Adipocyte (in vitro differentiated cells): ENCODE data around the gene MDC1.
A peak's percentile ranks its signal among the peaks of the same experiment; 100 is the strongest.

Source experiments
- DNase-seq: peaks from one replicate; pipeline ENCODE4 v3.0.0-alpha.2; 2015; ENCODE audit warnings: low read depth
- H3K27me3 ChIP-seq: replicated peaks from 2 replicates; pipeline ENCODE4 v1.7.0; 2013; ENCODE audit warnings: mild to moderate bottlenecking, low read length, moderate library complexity; ENCODE audit not compliant: control insufficient read depth, insufficient read depth
- H3K36me3 ChIP-seq: 2 replicates; pipeline ENCODE4 v1.7.0; 2013; ENCODE audit warnings: low read length, mild to moderate bottlenecking, moderate library complexity; ENCODE audit not compliant: control insufficient read depth, insufficient read depth, severe bottlenecking
- H3K4me1 ChIP-seq: 2 replicates; pipeline ENCODE4 v1.7.0; 2013; ENCODE audit warnings: mild to moderate bottlenecking, low read length, moderate library complexity; ENCODE audit not compliant: control insufficient read depth, insufficient read depth
- H3K4me3 ChIP-seq: 2 replicates; pipeline ENCODE4 v1.7.0; 2013; ENCODE audit warnings: mild to moderate bottlenecking, low read length, moderate library complexity
- H3K9ac ChIP-seq: 2 replicates; pipeline ENCODE4 v1.7.0; 2013; ENCODE audit warnings: mild to moderate bottlenecking, low read length, moderate library complexity
- H3K9me3 ChIP-seq: 2 replicates; pipeline ENCODE4 v1.7.0; 2013; ENCODE audit warnings: mild to moderate bottlenecking, low read length, moderate library complexity; ENCODE audit not compliant: control insufficient read depth

MDC1 gene

DNA sequence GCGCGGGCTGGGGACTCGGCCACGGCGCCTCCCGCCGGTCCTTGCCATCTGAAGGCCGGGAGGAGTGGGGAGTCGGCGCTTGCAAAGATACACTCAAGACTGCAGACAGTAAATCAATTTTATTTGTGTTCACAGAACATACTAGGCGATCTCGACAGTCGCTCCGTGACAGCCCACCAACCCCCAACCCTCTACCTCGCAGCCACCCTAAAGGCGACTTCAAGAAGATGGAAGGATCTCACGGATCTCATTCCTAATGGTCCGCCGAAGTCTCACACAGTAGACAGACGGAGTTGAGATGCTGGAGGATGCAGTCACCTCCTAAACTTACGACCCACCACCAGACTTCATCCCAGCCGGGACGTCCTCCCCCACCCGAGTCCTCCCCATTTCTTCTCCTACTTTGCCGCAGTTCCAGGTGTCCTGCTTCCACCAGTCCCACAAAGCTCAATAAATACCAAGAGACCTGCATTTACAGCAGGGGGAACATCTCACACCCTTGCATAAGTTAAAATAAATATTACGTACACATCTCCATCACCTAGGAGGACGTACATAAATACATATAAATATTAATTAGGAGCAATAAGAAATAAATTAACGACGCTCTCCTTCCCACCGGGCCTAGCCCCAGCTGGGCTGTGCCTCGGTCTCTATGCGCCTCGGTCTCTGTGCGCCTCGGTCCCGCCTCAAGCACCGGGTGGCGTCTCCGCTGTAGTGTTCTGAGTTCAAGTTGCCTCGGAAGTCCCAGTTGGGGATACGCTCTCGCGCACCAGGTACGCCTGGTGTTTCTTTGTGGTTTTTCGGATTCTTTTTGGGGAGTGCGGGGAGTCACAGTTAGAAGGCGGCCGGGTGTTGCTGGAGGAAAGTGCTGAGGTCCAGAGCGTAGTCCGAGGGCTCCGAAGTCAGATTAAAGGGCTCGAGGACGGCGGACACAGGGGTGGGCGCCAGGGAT is 26.3 kb upstream of the MDC1 start:
- no peaks in the 10 kb centered on the region for H3K9me3 ChIP-seq
- peak; percentile 64 for DNase-seq

GRCh38 chr6:30742316-30743098 is 25.4 kb upstream of the MDC1 start, which contains the start of gene FLOT1:
Gene FLOT1, minus strand, starts transcription at chr6:30742687. Its CDS starts 498 bp downstream, at chr6:30742189.
- DNase-seq = peak; percentile 99
- no peaks in the 10 kb centered on the region for H3K27me3 ChIP-seq
- H3K9ac ChIP-seq = peak within 1 kb of the TSS; percentile 95
- no peaks in the 10 kb centered on the region for H3K9me3 ChIP-seq
- peaks cover 34% of the 10 kb centered on the region for H3K4me1 ChIP-seq
- peak within 1 kb of the TSS; percentile 93 for H3K4me3 ChIP-seq
- peaks cover 31% of the 10 kb centered on the region for H3K36me3 ChIP-seq

More for the DNA sequence above, 26.3 kb upstream of the MDC1 start:
- peak overlapping the region; percentile 90 for H3K9ac ChIP-seq
- no peaks in the 10 kb centered on the region for H3K27me3 ChIP-seq
- H3K36me3 ChIP-seq = peaks cover 22% of the 10 kb centered on the region
- H3K4me1 ChIP-seq = peaks cover 34% of the 10 kb centered on the region
- H3K4me3 ChIP-seq = peak overlapping the region; percentile 93

DNA sequence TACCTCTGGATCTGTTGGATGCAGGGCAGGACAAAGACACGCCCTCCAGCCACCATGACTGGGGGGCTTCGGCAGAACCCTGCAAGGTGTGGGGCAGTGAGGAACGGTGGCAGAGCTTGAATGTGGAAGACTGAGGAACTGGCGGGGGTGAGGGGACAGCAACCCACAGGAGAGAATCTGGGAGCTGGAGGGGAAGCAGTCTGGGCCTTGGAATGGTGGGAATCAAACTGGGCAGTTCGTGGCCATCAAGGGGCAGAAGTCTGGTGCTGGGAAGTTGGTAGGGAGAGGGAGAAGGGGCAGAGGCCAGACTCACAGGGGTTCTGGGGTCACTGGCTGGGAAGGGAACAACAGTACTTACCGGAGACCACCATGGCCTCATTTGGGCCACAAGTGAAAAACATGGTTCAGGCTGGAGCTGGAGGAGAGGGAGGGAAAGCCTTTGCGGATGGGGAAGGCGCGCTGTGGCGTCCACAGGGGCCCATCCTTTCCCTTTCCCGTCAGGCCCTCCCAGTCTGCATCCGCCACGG is 24.8 kb upstream of the MDC1 start:
- H3K27me3 ChIP-seq = no peaks in the 10 kb centered on the region

DNA sequence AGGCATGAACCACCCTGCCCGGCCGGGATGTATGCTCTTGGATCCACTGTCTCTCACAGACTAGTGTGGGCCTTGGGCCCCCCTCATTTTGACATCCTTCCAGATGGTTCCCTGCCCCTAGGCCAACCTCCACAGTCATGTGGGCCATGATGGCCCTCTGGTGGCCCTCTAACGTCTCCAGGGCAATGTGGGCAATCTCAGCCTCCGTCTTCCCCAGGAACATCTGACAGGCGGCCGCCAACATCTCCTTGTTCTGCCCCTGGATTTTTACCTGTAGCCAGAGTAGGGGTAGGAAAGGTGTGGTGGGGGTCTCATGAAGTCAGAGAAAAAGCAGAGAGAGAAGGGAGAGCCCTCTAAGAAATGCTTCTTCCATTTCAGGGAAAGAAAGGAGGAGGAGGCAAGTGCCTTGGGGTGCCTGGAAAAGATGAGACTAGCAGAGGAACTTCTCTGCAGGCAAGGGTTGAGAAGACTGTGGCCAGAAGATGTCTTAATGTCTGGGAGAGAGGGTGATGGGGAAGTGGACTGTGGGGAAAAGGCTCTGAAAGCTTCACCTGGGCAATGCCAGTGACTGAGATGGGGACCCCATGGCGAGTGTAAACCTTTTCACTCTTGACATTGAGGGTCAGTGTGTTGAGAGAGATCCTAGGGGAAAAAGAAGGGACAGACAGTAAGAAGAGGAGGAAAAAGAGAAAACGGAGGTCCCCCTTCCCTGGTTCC is 24.1 kb upstream of the MDC1 start:
- no peaks in the 10 kb centered on the region for H3K27me3 ChIP-seq
- peak overlapping the region; percentile 95 for H3K9ac ChIP-seq
- no peaks in the 10 kb centered on the region for H3K9me3 ChIP-seq
- peak overlapping the region; percentile 93 for H3K4me3 ChIP-seq
- H3K36me3 ChIP-seq = peaks cover 39% of the 10 kb centered on the region
- peak; percentile 21 for DNase-seq
- H3K4me1 ChIP-seq = peaks cover 34% of the 10 kb centered on the region

More for the DNA sequence above, 24.8 kb upstream of the MDC1 start:
- H3K36me3 ChIP-seq = peaks cover 37% of the 10 kb centered on the region
- peak overlapping the region; percentile 93 for H3K4me3 ChIP-seq
- H3K4me1 ChIP-seq = peaks cover 34% of the 10 kb centered on the region
- H3K9ac ChIP-seq = peak overlapping the region; percentile 95
- H3K9me3 ChIP-seq = no peaks in the 10 kb centered on the region
- DNase-seq = peak; percentile 76

DNA sequence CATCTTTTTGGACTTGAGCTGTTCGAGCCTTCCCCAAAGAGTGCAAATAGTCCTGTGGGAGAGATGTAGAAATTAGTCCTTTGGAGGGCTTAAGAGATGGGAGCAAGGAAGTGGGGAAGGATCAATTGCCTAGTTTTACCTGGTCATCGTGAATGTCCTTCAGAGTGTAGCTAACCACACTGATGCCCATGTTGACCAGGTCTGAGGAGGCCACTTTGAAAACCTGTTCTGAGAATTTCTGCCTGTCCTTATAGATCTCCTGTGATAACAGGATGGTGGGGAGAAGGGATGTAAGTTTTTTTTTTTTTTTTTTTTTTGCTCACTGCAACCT is 23.4 kb upstream of the MDC1 start:
- Histone ChIP-seq H3K36me3 (peaks cover 46% of the 10 kb centered on the region), H3K4me1 (peaks cover 34% of the 10 kb centered on the region), H3K27me3 (no peaks in the 10 kb centered on the region)

DNA sequence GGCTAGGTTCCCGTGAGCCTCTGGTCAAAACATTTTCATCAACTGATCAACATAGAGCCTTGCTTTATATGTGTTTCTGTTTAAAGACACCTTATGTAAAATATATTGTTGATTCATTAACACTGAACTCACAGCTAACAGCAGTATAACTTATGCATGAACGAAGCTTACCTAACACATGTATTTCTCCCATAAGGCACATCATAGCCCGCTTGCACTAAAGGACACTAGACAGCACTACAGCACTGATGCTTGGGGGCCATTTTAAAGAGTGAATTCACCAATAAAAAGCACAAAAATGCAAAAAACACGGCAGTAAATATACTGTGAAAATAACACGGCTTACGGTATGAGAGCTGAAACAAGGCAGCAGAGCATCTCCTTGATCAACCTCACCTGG is 21.5 kb upstream of the MDC1 start:
- H3K9me3 ChIP-seq = no peaks in the 10 kb centered on the region
- H3K4me1 ChIP-seq = peaks cover 27% of the 10 kb centered on the region
- peaks cover 63% of the 10 kb centered on the region for H3K36me3 ChIP-seq
- no peaks in the 10 kb centered on the region for H3K27me3 ChIP-seq
- no peak for DNase-seq
- H3K9ac ChIP-seq = peak overlapping the region; percentile 17
- H3K4me3 ChIP-seq = no peak overlapping the region

More for the DNA sequence above, 23.4 kb upstream of the MDC1 start:
- Histone ChIP-seq H3K9me3 (no peaks in the 10 kb centered on the region), H3K9ac (no peak overlapping the region), H3K4me3 (no peak overlapping the region)
- no peak for DNase-seq

DNA sequence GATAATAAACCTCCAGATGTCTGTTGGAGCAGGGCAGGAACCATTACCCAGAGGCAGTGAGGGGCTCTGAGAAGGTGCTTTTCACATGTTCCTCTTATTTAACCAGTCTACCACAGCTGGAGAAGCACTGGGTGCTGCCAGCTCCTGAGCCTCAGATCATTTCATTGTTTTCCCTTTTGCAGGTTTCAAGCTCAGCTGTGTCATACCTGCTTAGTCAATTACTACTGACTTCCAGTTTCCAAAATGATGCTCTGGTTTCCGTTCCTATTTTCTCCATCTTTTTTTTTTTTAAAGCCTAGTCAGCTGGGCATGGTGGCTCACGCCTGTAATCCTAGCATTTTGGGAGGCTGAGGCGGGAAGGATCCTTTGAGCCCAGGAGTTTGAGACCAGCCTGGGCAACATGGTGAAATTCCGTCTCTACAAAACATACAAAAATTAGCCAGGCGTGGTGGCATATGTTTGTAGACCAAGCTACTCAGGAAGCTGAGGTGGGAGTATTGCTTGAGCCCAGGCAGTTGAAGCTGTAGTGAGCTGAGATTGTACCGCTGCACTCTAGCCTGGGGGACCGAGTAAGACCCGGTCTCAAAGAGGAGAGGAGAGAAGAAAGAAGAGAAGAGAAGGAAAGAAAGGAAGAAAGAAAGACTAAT is 18.7 kb upstream of the MDC1 start:
- H3K9me3 ChIP-seq = no peaks in the 10 kb centered on the region
- no peaks in the 10 kb centered on the region for H3K27me3 ChIP-seq
- H3K4me3 ChIP-seq = no peak overlapping the region
- H3K36me3 ChIP-seq = peaks cover 83% of the 10 kb centered on the region
- no peak overlapping the region for H3K9ac ChIP-seq
- peaks cover 9% of the 10 kb centered on the region for H3K4me1 ChIP-seq
- no peak for DNase-seq

- H3K9me3 ChIP-seq = no peaks in the 10 kb centered on the region
- peaks cover 75% of the 10 kb centered on the region for H3K36me3 ChIP-seq
- H3K27me3 ChIP-seq = no peaks in the 10 kb centered on the region
- H3K4me1 ChIP-seq = peaks cover 11% of the 10 kb centered on the region
- DNase-seq = no peak
- H3K4me3 ChIP-seq = no peak overlapping the region
- no peak overlapping the region for H3K9ac ChIP-seq
Observed at GRCh38 chr6:30732237-30732943, 15.3 kb upstream of the MDC1 start.

- DNase-seq = no peak
- H3K36me3 ChIP-seq = peaks cover 71% of the 10 kb centered on the region
- no peak overlapping the region for H3K4me3 ChIP-seq
- H3K9ac ChIP-seq = no peak overlapping the region
- H3K27me3 ChIP-seq = no peaks in the 10 kb centered on the region
- H3K9me3 ChIP-seq = no peaks in the 10 kb centered on the region
- H3K4me1 ChIP-seq = peaks cover 19% of the 10 kb centered on the region
Observed at GRCh38 chr6:30730601-30731435, 13.7 kb upstream of the MDC1 start.
